Measurements from ENCODE around the gene CCR2.

GRCh38 chr3:46338840-46339239 is 15.1 kb upstream of the CCR2 start:
- TF ChIP-seq CTCF (IDR thresholded peaks at IDR 0.05) (no peak), POLR2AphosphoS5 (IDR thresholded peaks at IDR 0.05) (no peak)
